Dermis microvascular lymphatic vessel endothelial cell (primary cell): ENCODE measurements around the gene MRPL20. TPM values are rescaled to one million over a fixed set of nuclear protein-coding genes. Genes with fewer than 3 reads are reported as not detected.

Experiments used
- total RNA-seq: library from RNA; depleted of rRNA; stranded (reverse); fragments of >200 nt; gene quantifications from 2 replicates; pipeline ENCODE4 v1.2.1, GENCODE V29; 2014

The MRPL20 gene
- total RNA-seq, 1 donor from 2014 or later: 95.9 TPM

Other genes with a start within 250 kb of the MRPL20 start
- not detected in 2 replicates for gene TTLL10, start 233.4 kb downstream of the MRPL20 start, total RNA-seq
- gene TNFRSF18, start 200.7 kb downstream of the MRPL20 start, total RNA-seq: 0.26 and 0.51 TPM in 2 replicates
- gene TNFRSF4, start 193.1 kb downstream of the MRPL20 start, total RNA-seq: 1.5 and 3.7 TPM in 2 replicates
- gene SDF4, start 175.3 kb downstream of the MRPL20 start, total RNA-seq: 70.0 and 104 TPM in 2 replicates
- gene B3GALT6, start 175.1 kb downstream of the MRPL20 start, total RNA-seq: 16.8 and 32.7 TPM in 2 replicates
- 0.25 and 0.51 TPM in 2 replicates for gene C1QTNF12, start 160.6 kb downstream of the MRPL20 start, total RNA-seq
- gene UBE2J2, start 133.4 kb downstream of the MRPL20 start, total RNA-seq: 30.0 and 42.0 TPM in 2 replicates
- 0.13 and 0.38 TPM in 2 replicates for gene SCNN1D, start 126.9 kb downstream of the MRPL20 start, total RNA-seq
- 11.8 and 19.5 TPM in 2 replicates for gene ACAP3, start 99.4 kb downstream of the MRPL20 start, total RNA-seq
- 9.8 and 13.5 TPM in 2 replicates for gene PUSL1, start 98.7 kb downstream of the MRPL20 start, total RNA-seq
- gene INTS11, start 82.6 kb downstream of the MRPL20 start, total RNA-seq: 49.6 and 71.7 TPM in 2 replicates
- 10.8 and 22.3 TPM in 2 replicates for gene CPTP, start 82.5 kb downstream of the MRPL20 start, total RNA-seq
- under 0.01 and 0.25 TPM in 2 replicates for gene TAS1R3, start 76.0 kb downstream of the MRPL20 start, total RNA-seq
- gene DVL1, start 57.9 kb downstream of the MRPL20 start, total RNA-seq: 32.6 and 37.2 TPM in 2 replicates
- gene MXRA8, start 48.7 kb downstream of the MRPL20 start, total RNA-seq: 0.25 TPM in 1 of 2 replicates, not detected in the other
- 75.2 and 83.3 TPM in 2 replicates for gene AURKAIP1, start 32.1 kb downstream of the MRPL20 start, total RNA-seq
- gene CCNL2, start 8.0 kb downstream of the MRPL20 start, total RNA-seq: 44.2 and 73.3 TPM in 2 replicates
- 0.25 and 0.26 TPM in 2 replicates for gene ANKRD65, start 14.0 kb upstream of the MRPL20 start, total RNA-seq
- gene VWA1, start 28.4 kb upstream of the MRPL20 start, total RNA-seq: 6.9 and 7.7 TPM in 2 replicates
- 0.39 and 0.89 TPM in 2 replicates for gene ATAD3C, start 42.4 kb upstream of the MRPL20 start, total RNA-seq
- gene ATAD3B, start 64.5 kb upstream of the MRPL20 start, total RNA-seq: 13.3 and 16.6 TPM in 2 replicates
- 25.0 and 27.4 TPM in 2 replicates for gene ATAD3A, start 104.9 kb upstream of the MRPL20 start, total RNA-seq
- gene TMEM240, start 133.3 kb upstream of the MRPL20 start, total RNA-seq: 1.0 and 1.4 TPM in 2 replicates
- 48.9 and 65.9 TPM in 2 replicates for gene SSU72, start 167.6 kb upstream of the MRPL20 start, total RNA-seq
- gene FNDC10, start 192.8 kb upstream of the MRPL20 start, total RNA-seq: 0.39 and 1.3 TPM in 2 replicates
- 21.4 and 40.1 TPM in 2 replicates for gene MIB2, start 208.2 kb upstream of the MRPL20 start, total RNA-seq
- 0.25 TPM in 1 of 2 replicates, not detected in the other for gene MMP23B, start 224.9 kb upstream of the MRPL20 start, total RNA-seq